ENCODE measurements around the gene HOPX. TPM values are rescaled to one million over a fixed set of nuclear protein-coding genes. Genes with fewer than 3 reads are reported as not detected.

Gene HOPX
- total and polyA plus RNA-seq, 2 of the 4 experiments (the other 2 are of a cell fraction): 1.3 to 1.7 TPM

- no TSS peak for BruUV-seq (replicated peaks)
- no peak for ATAC-seq (ENCODE audit: low read depth)
- no peak overlapping the region for H3K4me3 ChIP-seq (ENCODE audit: insufficient read depth, low read depth, low read length)
Observed at GRCh38 chr4:56701161-56701480, 20.0 kb upstream of the HOPX start.

More at GRCh38 chr4:56701161-56701480, 20.0 kb upstream of the HOPX start:
- TF ChIP-seq USF2 (IDR thresholded peaks at IDR 0.05; ENCODE audit: low read depth, low read length): no peak
- no peak for TF ChIP-seq ELK1 (IDR thresholded peaks at IDR 0.05; ENCODE audit: borderline replicate concordance, low read depth, low read length)
- ChIA-PET CTCF (no interaction called here), POLR2A (ENCODE audit: unreplicated experiment) (no interaction called here)
- dilution Hi-C loops (cut with HindIII; ENCODE audit: low sequenced_read_pairs, unreplicated experiment) (no loop called here), in situ Hi-C loops (cut with MboI; ENCODE audit: low sequenced_read_pairs) (no loop called here), intact Hi-C loops (cut with micrococcal nuclease) (no loop called here)
- H2AK5ac ChIP-seq (ENCODE audit: low read depth, low read length): no peak overlapping the region
- no peak overlapping the region for H2BK20ac ChIP-seq (ENCODE audit: low read depth, low read length)
- no peak overlapping the region for H3K4me2 ChIP-seq (ENCODE audit: low read depth, low read length)
- no peaks in the 10 kb centered on the region for H3K4me1 ChIP-seq (ENCODE audit: control insufficient read depth, insufficient read depth, low read length)
- no peak overlapping the region for H4K5ac ChIP-seq (ENCODE audit: low read depth, low read length)
- no peak overlapping the region for H2AK9ac ChIP-seq (replicated peaks; ENCODE audit: low read depth, low read length, poor library complexity)
- no peaks in the 10 kb centered on the region for H3K9me1 ChIP-seq (ENCODE audit: insufficient read depth, low read length)
- no peak for DNase-seq
- no peak overlapping the region for H4K8ac ChIP-seq (ENCODE audit: low read depth in 2 of 2, low read length in 2 of 2)
- H3K23ac ChIP-seq (ENCODE audit: low read depth, low read length): no peak overlapping the region
- no peak overlapping the region for H3K56ac ChIP-seq (ENCODE audit: extremely low read depth, insufficient read depth, low read length)
- H3K27ac ChIP-seq (ENCODE audit: insufficient read depth, low read length): no peak overlapping the region
- H3K4ac ChIP-seq (ENCODE audit: low read depth, low read length): no peak overlapping the region
- no peaks in the 10 kb centered on the region for H4K20me1 ChIP-seq (ENCODE audit: insufficient read depth, low read length)
- H2AFZ ChIP-seq (replicated peaks; ENCODE audit: low read length, poor library complexity): no peak overlapping the region
- H2BK120ac ChIP-seq (ENCODE audit: low read depth, low read length): no peak overlapping the region
- no peaks in the 10 kb centered on the region for H3K79me1 ChIP-seq (ENCODE audit: low read depth in 1 of 2, low read length in 2 of 2)
- H3K27me3 ChIP-seq (ENCODE audit: control insufficient read depth, insufficient read depth, low read length): peaks cover 18% of the 10 kb centered on the region
- no peak overlapping the region for H4K91ac ChIP-seq (ENCODE audit: insufficient read depth, low read depth, low read length)
- no peak overlapping the region for H3K9ac ChIP-seq (ENCODE audit: low read depth, low read length)
- H3K9me3 ChIP-seq (ENCODE audit: control insufficient read depth, insufficient read depth, low read length): peaks cover 3% of the 10 kb centered on the region; the same call in 1 of the 2 replicates
- H2BK5ac ChIP-seq (ENCODE audit: low read depth, low read length, poor library complexity, severe bottlenecking): no peak overlapping the region
- WGBS, 2 experiments (ENCODE audit: extremely low coverage in 2 of 2, insufficient read length in 1 of 2): no CpG with 5 or more reads among the region's 4 CpGs
- no peak overlapping the region for H3K14ac ChIP-seq (replicated peaks; ENCODE audit: low read depth, low read length)
- H3K18ac ChIP-seq (ENCODE audit: low read depth, low read length): no peak overlapping the region
- no peaks in the 10 kb centered on the region for H3K36me3 ChIP-seq (ENCODE audit: control insufficient read depth, insufficient read depth, low read length)
- H2BK15ac ChIP-seq (ENCODE audit: low read depth, low read length): no peak overlapping the region
